ENCODE results near the gene SPTBN4. TPM values are rescaled to one million over a fixed set of nuclear protein-coding genes. Genes with fewer than 3 reads are reported as not detected.
A peak's percentile ranks its signal among the peaks of the same experiment; 100 is the strongest.

SPTBN4 gene
- total and polyA plus RNA-seq, 2 donors (not counting 1 experiment from before 2014, with no cell fraction given) = 0.03 to 0.67 TPM

GRCh38 chr19:40598121-40598917 lies 131.5 kb downstream of the SPTBN4 start:
- peak; percentile 17 for TF ChIP-seq EZH2 (IDR thresholded peaks at IDR 0.05; ENCODE audit: borderline replicate concordance, insufficient read depth, low read depth, low read length, poor library complexity, severe bottlenecking)
- TF ChIP-seq, protein P1, sequence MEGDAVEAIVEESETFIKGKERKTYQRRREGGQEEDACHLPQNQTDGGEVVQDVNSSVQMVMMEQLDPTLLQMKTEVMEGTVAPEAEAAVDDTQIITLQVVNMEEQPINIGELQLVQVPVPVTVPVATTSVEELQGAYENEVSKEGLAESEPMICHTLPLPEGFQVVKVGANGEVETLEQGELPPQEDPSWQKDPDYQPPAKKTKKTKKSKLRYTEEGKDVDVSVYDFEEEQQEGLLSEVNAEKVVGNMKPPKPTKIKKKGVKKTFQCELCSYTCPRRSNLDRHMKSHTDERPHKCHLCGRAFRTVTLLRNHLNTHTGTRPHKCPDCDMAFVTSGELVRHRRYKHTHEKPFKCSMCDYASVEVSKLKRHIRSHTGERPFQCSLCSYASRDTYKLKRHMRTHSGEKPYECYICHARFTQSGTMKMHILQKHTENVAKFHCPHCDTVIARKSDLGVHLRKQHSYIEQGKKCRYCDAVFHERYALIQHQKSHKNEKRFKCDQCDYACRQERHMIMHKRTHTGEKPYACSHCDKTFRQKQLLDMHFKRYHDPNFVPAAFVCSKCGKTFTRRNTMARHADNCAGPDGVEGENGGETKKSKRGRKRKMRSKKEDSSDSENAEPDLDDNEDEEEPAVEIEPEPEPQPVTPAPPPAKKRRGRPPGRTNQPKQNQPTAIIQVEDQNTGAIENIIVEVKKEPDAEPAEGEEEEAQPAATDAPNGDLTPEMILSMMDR (IDR thresholded peaks at IDR 0.05) = peak; percentile 98
- WGBS (ENCODE audit: insufficient coverage) = 4% methylated on average over 29 of the region's 46 CpGs
- peak overlapping the region; percentile 56 for H3K4me2 ChIP-seq (replicated peaks; ENCODE audit: low read depth, low read length, poor library complexity, severe bottlenecking)

More at GRCh38 chr19:40598121-40598917, 131.5 kb downstream of the SPTBN4 start:
- peak; percentile 87 for DNase-seq
- Mint-ChIP-seq H3K4me1 (peaks cover 45% of the 10 kb centered on the region), H3K27me3 (peaks cover 35% of the 10 kb centered on the region), H3K4me3 (peak overlapping the region; percentile 61), H3K9me3 (ENCODE audit: insufficient read depth) (no peaks in the 10 kb centered on the region), H3K27ac (peak overlapping the region; percentile 32)
- Histone ChIP-seq H3K4me1 (ENCODE audit: control insufficient read depth in 2 of 2, insufficient read depth in 2 of 2, low read length in 2 of 2) (peaks cover 59 to 65% of the 10 kb centered on the region in 2 donors), H3K79me2 (ENCODE audit: control insufficient read depth, insufficient read depth, low read length) (no peaks in the 10 kb centered on the region), H3K4me3 (ENCODE audit: control extremely low read depth in 1 of 5, extremely low read depth in 1 of 5, insufficient read depth in 1 of 5, low read depth in 2 of 5, low read length in 4 of 5) (no peak overlapping the region), H3K27ac (ENCODE audit: low read length in 2 of 2) (no peak overlapping the region), H3K27me3 (replicated peaks in 1 of 4; ENCODE audit: control extremely low read depth in 1 of 4, control insufficient read depth in 3 of 4, insufficient read depth in 4 of 4, low read length in 3 of 4) (peaks cover 0 to 69% (median 40%) of the 10 kb centered on the region in 4 experiments), H2AFZ (ENCODE audit: insufficient read depth, low read depth, low read length, poor library complexity, severe bottlenecking) (no peak overlapping the region), H3K36me3 (replicated peaks in 1 of 2; ENCODE audit: control extremely low read depth in 1 of 2, control insufficient read depth in 1 of 2, extremely low read depth in 1 of 2, insufficient read depth in 2 of 2, low read length in 1 of 2) (no peaks in the 10 kb centered on the region), H3K9ac (ENCODE audit: low read length) (peak overlapping the region; percentile 10), H4K20me1 (ENCODE audit: control insufficient read depth, insufficient read depth, low read length, poor library complexity, severe bottlenecking) (no peaks in the 10 kb centered on the region), H3K9me3 (ENCODE audit: control extremely low read depth in 1 of 3, control insufficient read depth in 2 of 3, insufficient read depth in 1 of 3, low read length in 2 of 3) (peaks cover 0 to 22% (median 0%) of the 10 kb centered on the region in 3 donors)
- ATAC-seq (ENCODE audit: low read depth) = peak; percentile 60
- ChIA-PET POLR2A (interaction anchor here (1.3 kb wide), 1 partner anchor 28 kb away, joined by 3 read pairs; no protein-coding TSS in a partner anchor), CTCF (interaction anchor here (0.9 to 4.9 kb wide), 11 partner anchors 11 to 459 kb away, joined by 3 to 32 read pairs (median 8); no protein-coding TSS in a partner anchor)
- intact Hi-C loops (cut with micrococcal nuclease) = loop anchor here (1.0 kb wide), 3 partner anchors 22 to 69 kb away; partner anchors contain the start of gene SHKBP1

Data from B cell (primary cell).